Measurements from ENCODE around the gene PITPNC1. TPM values are rescaled to one million over a fixed set of nuclear protein-coding genes. Genes with fewer than 3 reads are reported as not detected.

The PITPNC1 gene
- total RNA-seq, 1 experiment from 2014 or later: 35.5 TPM

DNA sequence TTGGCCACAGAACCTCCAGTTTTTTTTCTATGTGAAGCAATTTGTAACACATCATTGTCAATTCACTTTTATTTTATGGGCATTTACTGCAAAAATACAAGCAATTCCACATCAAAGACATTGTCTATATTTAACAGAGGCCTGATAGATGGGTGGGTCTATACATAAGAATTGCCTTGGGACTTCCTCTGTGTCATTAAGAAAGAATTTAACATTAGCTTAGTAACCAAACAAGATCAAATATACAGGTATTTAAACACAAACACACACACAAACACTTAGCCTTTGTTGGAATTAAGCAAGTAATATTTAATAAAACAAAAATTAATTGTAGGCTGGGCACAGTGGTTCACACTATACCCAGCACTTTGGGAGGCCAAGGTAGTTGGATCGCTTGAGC is 4.3 kb upstream of the PITPNC1 start:
- no peaks in the 10 kb centered on the region for H3K36me3 ChIP-seq (ENCODE audit: insufficient read depth, low read length, poor library complexity, severe bottlenecking)
- no peak for TF ChIP-seq EZH2 (IDR thresholded peaks at IDR 0.05; ENCODE audit: borderline replicate concordance, low read depth, low read length, poor library complexity, severe bottlenecking)
- TF ChIP-seq, protein P1, sequence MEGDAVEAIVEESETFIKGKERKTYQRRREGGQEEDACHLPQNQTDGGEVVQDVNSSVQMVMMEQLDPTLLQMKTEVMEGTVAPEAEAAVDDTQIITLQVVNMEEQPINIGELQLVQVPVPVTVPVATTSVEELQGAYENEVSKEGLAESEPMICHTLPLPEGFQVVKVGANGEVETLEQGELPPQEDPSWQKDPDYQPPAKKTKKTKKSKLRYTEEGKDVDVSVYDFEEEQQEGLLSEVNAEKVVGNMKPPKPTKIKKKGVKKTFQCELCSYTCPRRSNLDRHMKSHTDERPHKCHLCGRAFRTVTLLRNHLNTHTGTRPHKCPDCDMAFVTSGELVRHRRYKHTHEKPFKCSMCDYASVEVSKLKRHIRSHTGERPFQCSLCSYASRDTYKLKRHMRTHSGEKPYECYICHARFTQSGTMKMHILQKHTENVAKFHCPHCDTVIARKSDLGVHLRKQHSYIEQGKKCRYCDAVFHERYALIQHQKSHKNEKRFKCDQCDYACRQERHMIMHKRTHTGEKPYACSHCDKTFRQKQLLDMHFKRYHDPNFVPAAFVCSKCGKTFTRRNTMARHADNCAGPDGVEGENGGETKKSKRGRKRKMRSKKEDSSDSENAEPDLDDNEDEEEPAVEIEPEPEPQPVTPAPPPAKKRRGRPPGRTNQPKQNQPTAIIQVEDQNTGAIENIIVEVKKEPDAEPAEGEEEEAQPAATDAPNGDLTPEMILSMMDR (conservative IDR thresholded peaks at IDR 0.05; ENCODE audit: low read depth, low read length): no peak
- H3K4me3 ChIP-seq (ENCODE audit: low read depth, low read length, poor library complexity, severe bottlenecking): no peak overlapping the region
- DNase-seq (ENCODE audit: low spot score): no peak
- H3K4me1 ChIP-seq (ENCODE audit: insufficient read depth, low read length, poor library complexity, severe bottlenecking): peaks cover 21% of the 10 kb centered on the region
- CTCF ChIA-PET: no interaction called here
- H3K9me3 ChIP-seq (ENCODE audit: low read depth, low read length, poor library complexity, severe bottlenecking): no peaks in the 10 kb centered on the region
- H3K27me3 ChIP-seq (replicated peaks; ENCODE audit: insufficient read depth, low read depth, low read length, poor library complexity): no peaks in the 10 kb centered on the region
- H3K27ac ChIP-seq (ENCODE audit: low read depth, low read length, poor library complexity, severe bottlenecking): no peak overlapping the region
- POLR2A ChIA-PET (ENCODE audit: low non-redundant PET): no interaction called here
- BruUV-seq (replicated peaks): no TSS peak
- intact Hi-C loops (cut with micrococcal nuclease; ENCODE audit: unreplicated experiment): no loop called here

DNA sequence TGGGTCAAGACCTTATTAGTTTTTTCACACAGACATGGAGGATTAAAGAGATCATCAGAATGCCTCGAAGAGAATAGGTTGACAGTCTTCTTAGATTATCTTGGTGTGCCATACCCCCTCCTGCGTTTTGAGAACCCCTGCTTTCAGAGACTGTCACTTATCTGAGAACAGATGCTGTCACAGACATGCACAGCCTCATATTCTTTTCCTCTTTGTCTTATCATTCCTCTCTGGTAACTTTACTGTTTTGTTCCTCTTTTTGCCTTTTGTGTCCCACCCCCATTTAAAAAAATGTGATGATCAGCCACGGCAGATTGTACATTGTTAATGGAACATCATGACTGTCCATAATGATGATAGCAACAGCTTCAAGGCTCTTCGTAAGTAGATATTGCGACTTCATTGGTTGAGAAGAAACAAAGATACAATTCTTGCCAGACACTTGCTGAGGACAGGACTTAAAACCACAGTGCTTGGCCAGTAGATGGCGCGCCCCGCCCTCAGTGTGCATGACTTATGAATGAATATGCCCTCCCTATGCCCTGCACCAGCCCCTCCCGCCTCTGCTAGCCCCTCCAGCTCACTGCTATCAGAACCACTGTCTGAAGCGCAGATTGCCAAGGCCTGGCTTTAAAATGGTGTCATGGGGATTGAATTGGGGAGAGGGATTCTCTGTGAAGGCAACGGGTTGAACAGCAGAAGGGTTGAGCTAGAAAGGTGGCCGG is 2.6 kb upstream of the PITPNC1 start:
- Histone ChIP-seq H3K4me1 (ENCODE audit: insufficient read depth, low read length, poor library complexity, severe bottlenecking) (peaks cover 21% of the 10 kb centered on the region), H3K9me3 (ENCODE audit: low read depth, low read length, poor library complexity, severe bottlenecking) (no peaks in the 10 kb centered on the region), H3K4me3 (ENCODE audit: low read depth, low read length, poor library complexity, severe bottlenecking) (no peak overlapping the region), H3K27ac (ENCODE audit: low read depth, low read length, poor library complexity, severe bottlenecking) (no peak overlapping the region), H3K27me3 (replicated peaks; ENCODE audit: insufficient read depth, low read depth, low read length, poor library complexity) (no peaks in the 10 kb centered on the region), H3K36me3 (ENCODE audit: insufficient read depth, low read length, poor library complexity, severe bottlenecking) (no peaks in the 10 kb centered on the region)
- POLR2A ChIA-PET (ENCODE audit: low non-redundant PET): interaction anchor here (0.6 kb wide), 1 partner anchor 339 kb away, joined by 3 read pairs; no protein-coding TSS in a partner anchor
- CTCF ChIA-PET: interaction anchor here (0.5 to 1.4 kb wide), 9 partner anchors 13 to 344 kb away, joined by 3 to 12 read pairs (median 5); no protein-coding TSS in a partner anchor
- no TSS peak for BruUV-seq (replicated peaks)
- no peak for TF ChIP-seq EZH2 (IDR thresholded peaks at IDR 0.05; ENCODE audit: borderline replicate concordance, low read depth, low read length, poor library complexity, severe bottlenecking)
- TF ChIP-seq, protein P1 (conservative IDR thresholded peaks at IDR 0.05; ENCODE audit: low read depth, low read length): peak; percentile 95
- DNase-seq (ENCODE audit: low spot score): peak; percentile 93
- intact Hi-C loops (cut with micrococcal nuclease; ENCODE audit: unreplicated experiment): loop anchor here (1.0 to 5.0 kb wide), 2 partner anchors 233 to 256 kb away; no protein-coding TSS in a partner anchor

DNA sequence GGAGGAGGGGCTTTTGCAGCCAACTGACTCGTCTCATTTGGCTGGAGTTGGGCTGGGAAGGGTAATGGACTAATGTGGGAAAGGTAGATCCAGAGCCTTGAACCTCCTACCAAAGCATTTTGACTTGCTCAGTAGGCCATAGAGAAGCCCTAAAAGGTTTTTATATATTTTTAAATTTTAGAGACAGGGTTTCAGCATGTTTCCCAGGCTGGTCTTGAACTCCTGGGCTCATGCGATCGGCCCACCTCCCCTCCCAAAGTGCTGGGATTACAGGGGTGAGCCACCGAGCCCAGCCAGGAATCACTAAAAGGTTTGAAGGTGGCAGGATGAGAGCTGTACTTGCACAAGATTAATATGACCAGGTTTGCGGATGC is 2.0 kb upstream of the PITPNC1 start:
- ChIA-PET POLR2A (ENCODE audit: low non-redundant PET) (no interaction called here), CTCF (interaction anchor here (0.5 to 1.4 kb wide), 8 partner anchors 14 to 343 kb away, joined by 3 to 12 read pairs (median 6); no protein-coding TSS in a partner anchor)
- H3K4me1 ChIP-seq (ENCODE audit: insufficient read depth, low read length, poor library complexity, severe bottlenecking): peaks cover 21% of the 10 kb centered on the region
- no peak for TF ChIP-seq EZH2 (IDR thresholded peaks at IDR 0.05; ENCODE audit: borderline replicate concordance, low read depth, low read length, poor library complexity, severe bottlenecking)
- TF ChIP-seq, protein P1 (conservative IDR thresholded peaks at IDR 0.05; ENCODE audit: low read depth, low read length): no peak
- no peak overlapping the region for H3K27ac ChIP-seq (ENCODE audit: low read depth, low read length, poor library complexity, severe bottlenecking)
- H3K4me3 ChIP-seq (ENCODE audit: low read depth, low read length, poor library complexity, severe bottlenecking): no peak overlapping the region
- no peak for DNase-seq (ENCODE audit: low spot score)
- no TSS peak for BruUV-seq (replicated peaks)
- no peaks in the 10 kb centered on the region for H3K27me3 ChIP-seq (replicated peaks; ENCODE audit: insufficient read depth, low read depth, low read length, poor library complexity)
- intact Hi-C loops (cut with micrococcal nuclease; ENCODE audit: unreplicated experiment): loop anchor here (5.0 kb wide), 1 partner anchor 232 kb away; no protein-coding TSS in a partner anchor
- H3K9me3 ChIP-seq (ENCODE audit: low read depth, low read length, poor library complexity, severe bottlenecking): no peaks in the 10 kb centered on the region
- no peaks in the 10 kb centered on the region for H3K36me3 ChIP-seq (ENCODE audit: insufficient read depth, low read length, poor library complexity, severe bottlenecking)

All from A673 (cell line).